ENCODE results near the gene LEFTY1. TPM values are rescaled to one million over a fixed set of nuclear protein-coding genes. Genes with fewer than 3 reads are reported as not detected.
"Not testable (repeated sequence)": the region's sequence is repeated elsewhere in the genome, so short reads cannot be mapped to it uniquely, and the experiment has no call there.

The LEFTY1 gene
- total RNA-seq, 3 donors from 2014 or later: 0.48 TPM; not detected in 2

- no peaks in the 10 kb centered on the region for H3K4me1 ChIP-seq
- H3K4me3 ChIP-seq: no peak overlapping the region
- no peaks in the 10 kb centered on the region for H3K36me3 ChIP-seq
- intact Hi-C loops (cut with DNase I; ENCODE audit: low total_unique reads): no loop called here
- H3K27me3 ChIP-seq: no peaks in the 10 kb centered on the region
- H3K9me3 ChIP-seq: no peaks in the 10 kb centered on the region
- no peak for TF ChIP-seq POLR2A (IDR thresholded peaks at IDR 0.05)
- TF ChIP-seq POLR2AphosphoS5 (IDR thresholded peaks at IDR 0.05): no peak
- TF ChIP-seq CTCF (IDR thresholded peaks at IDR 0.05): no peak
- peak overlapping the region in 1 of 2 donors; percentile 12 for H3K27ac ChIP-seq
- DNase-seq (ENCODE audit: low spot score in 2 of 2): no peak
Observed at GRCh38 chr1:225842788-225843425, 46.0 kb downstream of the LEFTY1 start.

- H3K4me3 ChIP-seq: no peak overlapping the region
- no peaks in the 10 kb centered on the region for H3K27me3 ChIP-seq
- no peaks in the 10 kb centered on the region for H3K4me1 ChIP-seq
- peak overlapping the region; percentile 12 to 36 for H3K27ac ChIP-seq
- H3K9me3 ChIP-seq: no peaks in the 10 kb centered on the region
- TF ChIP-seq POLR2AphosphoS5 (IDR thresholded peaks at IDR 0.05) (no peak), POLR2A (IDR thresholded peaks at IDR 0.05) (no peak), CTCF (IDR thresholded peaks at IDR 0.05) (no peak)
- H3K36me3 ChIP-seq: no peaks in the 10 kb centered on the region
- intact Hi-C loops (cut with DNase I; ENCODE audit: low total_unique reads): no loop called here
- DNase-seq (ENCODE audit: low spot score in 2 of 2): no peak
Observed at GRCh38 chr1:225842074-225842473, 46.9 kb downstream of the LEFTY1 start.

- DNase-seq (ENCODE audit: low spot score in 2 of 2): no peak
- Histone ChIP-seq H3K9me3 (no peaks in the 10 kb centered on the region), H3K4me3 (no peak overlapping the region), H3K27me3 (no peaks in the 10 kb centered on the region), H3K27ac (no peak overlapping the region), H3K4me1 (no peaks in the 10 kb centered on the region), H3K36me3 (no peaks in the 10 kb centered on the region)
- TF ChIP-seq POLR2AphosphoS5 (IDR thresholded peaks at IDR 0.05): no peak
- TF ChIP-seq CTCF (IDR thresholded peaks at IDR 0.05): no peak
- TF ChIP-seq POLR2A (IDR thresholded peaks at IDR 0.05): no peak
- intact Hi-C loops (cut with DNase I; ENCODE audit: low total_unique reads): no loop called here
Observed at GRCh38 chr1:225840713-225841112, 48.2 kb downstream of the LEFTY1 start.

- DNase-seq (ENCODE audit: low spot score in 2 of 2): no peak
- no peak for TF ChIP-seq POLR2AphosphoS5 (IDR thresholded peaks at IDR 0.05)
- TF ChIP-seq POLR2A (IDR thresholded peaks at IDR 0.05): no peak
- TF ChIP-seq CTCF (IDR thresholded peaks at IDR 0.05): no peak
- H3K4me1 ChIP-seq: no peaks in the 10 kb centered on the region
- no peak overlapping the region for H3K27ac ChIP-seq
- no peak overlapping the region for H3K4me3 ChIP-seq
- intact Hi-C loops (cut with DNase I; ENCODE audit: low total_unique reads): no loop called here
- no peaks in the 10 kb centered on the region for H3K36me3 ChIP-seq
- H3K27me3 ChIP-seq: no peaks in the 10 kb centered on the region
- H3K9me3 ChIP-seq: no peaks in the 10 kb centered on the region
Observed at GRCh38 chr1:225840223-225840610, 48.7 kb downstream of the LEFTY1 start.

GRCh38 chr1:225838793-225839192 is 50.2 kb downstream of the LEFTY1 start:
- H3K27ac ChIP-seq: no peak overlapping the region
- no peaks in the 10 kb centered on the region for H3K9me3 ChIP-seq
- H3K27me3 ChIP-seq: no peaks in the 10 kb centered on the region
- no peaks in the 10 kb centered on the region for H3K36me3 ChIP-seq
- no peak overlapping the region for H3K4me3 ChIP-seq
- no peaks in the 10 kb centered on the region for H3K4me1 ChIP-seq
- TF ChIP-seq POLR2A (IDR thresholded peaks at IDR 0.05): no peak
- TF ChIP-seq POLR2AphosphoS5 (IDR thresholded peaks at IDR 0.05): no peak
- TF ChIP-seq CTCF (IDR thresholded peaks at IDR 0.05): no peak
- no peak for DNase-seq (ENCODE audit: low spot score in 2 of 2)
- intact Hi-C loops (cut with DNase I; ENCODE audit: low total_unique reads): loop anchor here (1.0 kb wide), 1 partner anchor 35 kb away; no protein-coding TSS in a partner anchor

GRCh38 chr1:225836296-225836695 is 52.6 kb downstream of the LEFTY1 start:
- DNase-seq (ENCODE audit: low spot score in 2 of 2); H3K36me3 ChIP-seq; H3K4me1 ChIP-seq; H3K9me3 ChIP-seq; H3K4me3 ChIP-seq; intact Hi-C loops (cut with DNase I; ENCODE audit: low total_unique reads); H3K27me3 ChIP-seq: not testable (repeated sequence)
- peak overlapping the region in 1 of 2 donors; percentile 21 for H3K27ac ChIP-seq
